ENCODE data around the gene SPOUT1.
"Not testable (repeated sequence)": the region's sequence is repeated elsewhere in the genome, so short reads cannot be mapped to it uniquely, and the experiment has no call there.

Gene SPOUT1

DNA sequence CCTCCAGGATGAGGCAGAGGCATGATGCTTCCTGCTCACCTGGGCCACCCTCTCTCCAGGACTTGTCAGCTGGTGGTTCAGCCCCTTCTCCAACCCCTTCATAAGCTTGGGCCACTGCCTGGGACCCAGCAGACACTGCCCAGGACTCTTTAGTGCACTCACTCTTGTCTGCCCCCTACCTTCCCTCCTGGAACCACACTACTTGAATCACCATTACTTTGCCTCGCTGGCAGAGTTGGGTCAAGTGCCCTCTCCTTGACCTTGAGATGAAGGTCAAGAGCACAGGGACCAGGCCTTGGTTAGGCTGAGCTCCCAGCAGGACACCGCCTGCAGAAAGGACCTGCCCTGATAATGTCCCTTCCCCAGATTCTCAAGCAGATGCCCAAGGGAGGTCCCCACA lies 19.8 kb downstream of the SPOUT1 start:
- no peak for DNase-seq

DNA sequence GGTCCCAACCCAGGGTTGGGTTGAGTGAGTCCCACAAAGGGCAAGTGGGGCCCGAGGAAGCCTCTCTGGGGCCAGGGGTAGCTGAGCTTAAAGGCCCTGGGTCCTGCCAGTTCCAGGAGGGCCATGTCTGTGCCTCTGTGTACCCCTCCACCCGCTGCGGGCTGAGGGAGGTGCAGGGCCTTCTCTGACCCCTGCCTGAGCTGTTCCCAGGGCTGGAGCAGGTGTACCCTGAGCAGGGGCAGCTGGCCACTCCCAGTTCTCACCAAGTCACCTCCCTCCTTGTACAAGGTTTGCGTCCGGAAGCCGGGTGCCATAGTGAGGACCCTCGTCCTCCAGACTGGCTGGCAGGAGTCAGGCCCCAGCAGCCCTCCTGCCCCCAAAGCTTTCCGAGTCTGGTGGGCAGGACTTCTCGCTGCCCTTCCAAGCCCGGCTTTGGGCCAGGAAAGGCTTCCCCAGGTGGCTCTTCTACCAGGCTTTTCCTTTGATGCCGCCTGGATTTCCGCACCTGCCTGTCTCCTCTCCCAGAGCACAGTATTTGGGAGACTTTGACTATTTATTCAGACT lies 20.5 kb downstream of the SPOUT1 start:
- no peak for DNase-seq

- DNase-seq = no peak
These were observed 21.1 kb downstream of the SPOUT1 start for GRCh38 chr9:128808543-128808942.

- DNase-seq = no peak
These were observed 21.8 kb downstream of the SPOUT1 start for GRCh38 chr9:128807827-128808226.

- no peak for DNase-seq
These were observed 23.9 kb downstream of the SPOUT1 start for GRCh38 chr9:128805661-128806060.

GRCh38 chr9:128802482-128802881 lies 27.1 kb downstream of the SPOUT1 start:
- no peak for DNase-seq

- no peak for DNase-seq
These were observed 29.5 kb downstream of the SPOUT1 start for GRCh38 chr9:128800061-128800460.

DNA sequence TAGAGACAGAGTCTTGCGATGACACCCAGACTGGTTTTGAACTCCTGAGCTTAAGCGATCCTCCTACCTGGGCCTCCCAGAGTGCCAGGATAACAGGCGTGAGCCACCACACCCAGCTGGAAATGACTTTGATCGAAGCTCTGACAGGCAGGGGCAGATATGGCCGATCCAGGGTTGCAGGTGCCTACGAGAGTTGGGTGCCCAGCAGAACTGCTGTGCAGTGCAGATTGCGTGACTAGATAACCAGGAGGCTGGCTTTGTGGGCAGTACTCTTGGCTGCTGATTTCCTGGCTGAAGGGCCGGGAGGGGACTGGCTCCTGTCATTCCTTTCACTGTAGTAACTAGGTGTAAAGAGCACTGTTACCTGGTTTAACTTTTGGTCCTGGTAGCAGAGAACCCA lies 30.7 kb downstream of the SPOUT1 start:
- no peak for DNase-seq

DNA sequence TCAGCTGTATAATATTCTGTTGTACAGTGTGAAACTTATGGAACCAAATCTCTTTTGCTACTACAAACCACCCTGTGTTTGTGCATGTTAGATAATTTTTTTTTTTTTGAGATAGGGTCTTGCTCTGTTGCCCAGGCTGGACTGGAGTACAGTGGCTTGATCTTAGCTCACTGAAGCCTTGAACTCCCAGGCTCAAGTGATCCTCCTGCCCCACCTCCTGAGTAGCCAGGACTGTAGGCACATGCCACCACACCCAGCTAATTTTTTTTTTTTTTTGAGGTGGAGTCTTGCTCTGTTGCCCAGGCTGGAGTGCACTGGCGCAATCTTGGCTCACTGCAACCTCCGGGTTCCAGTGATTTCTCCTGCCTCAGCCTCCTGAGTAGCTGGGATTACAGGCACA lies 34.6 kb downstream of the SPOUT1 start:
- DNase-seq = not testable (repeated sequence)

DNA sequence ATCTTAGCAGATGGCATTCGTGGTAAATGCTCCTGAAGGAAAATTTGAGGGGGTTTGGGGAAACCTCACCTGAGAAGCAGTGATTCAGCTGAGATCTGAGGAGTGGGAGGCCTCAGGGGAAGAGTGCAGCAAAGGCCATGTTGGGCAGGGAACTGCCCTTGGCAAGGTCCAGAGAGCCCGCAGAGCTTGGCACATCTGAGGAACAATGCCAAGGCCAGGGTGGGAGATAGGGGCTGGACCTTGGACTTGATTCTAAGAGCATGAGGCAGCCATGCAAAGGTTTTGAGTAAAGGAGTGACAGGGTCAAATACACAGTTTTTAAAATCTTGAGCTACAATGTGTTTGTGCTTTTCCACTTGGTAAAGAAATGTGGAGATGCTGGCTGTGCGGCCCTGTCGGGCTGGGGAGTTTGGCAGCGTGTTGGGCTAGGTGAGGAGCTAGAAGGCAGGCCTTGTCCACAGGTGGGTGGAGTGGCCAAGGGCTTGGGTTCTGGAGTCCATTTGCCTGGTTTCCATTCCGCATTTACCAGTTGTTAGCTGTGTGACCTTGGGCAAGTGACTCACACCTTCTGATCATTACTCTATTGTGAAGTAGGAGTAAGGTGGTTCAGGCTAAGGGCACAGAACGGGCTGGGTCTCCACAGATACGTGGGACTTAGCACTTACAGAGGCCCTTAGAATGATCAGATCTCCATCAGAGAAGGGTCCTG lies 36.5 kb downstream of the SPOUT1 start:
- DNase-seq = no peak

- no peak for DNase-seq
These were observed 37.5 kb downstream of the SPOUT1 start for GRCh38 chr9:128792134-128792533.

GRCh38 chr9:128790536-128790935 lies 39.1 kb downstream of the SPOUT1 start:
- DNase-seq = no peak

- DNase-seq = no peak
These were observed 41.1 kb downstream of the SPOUT1 start for GRCh38 chr9:128788445-128788844.

DNA sequence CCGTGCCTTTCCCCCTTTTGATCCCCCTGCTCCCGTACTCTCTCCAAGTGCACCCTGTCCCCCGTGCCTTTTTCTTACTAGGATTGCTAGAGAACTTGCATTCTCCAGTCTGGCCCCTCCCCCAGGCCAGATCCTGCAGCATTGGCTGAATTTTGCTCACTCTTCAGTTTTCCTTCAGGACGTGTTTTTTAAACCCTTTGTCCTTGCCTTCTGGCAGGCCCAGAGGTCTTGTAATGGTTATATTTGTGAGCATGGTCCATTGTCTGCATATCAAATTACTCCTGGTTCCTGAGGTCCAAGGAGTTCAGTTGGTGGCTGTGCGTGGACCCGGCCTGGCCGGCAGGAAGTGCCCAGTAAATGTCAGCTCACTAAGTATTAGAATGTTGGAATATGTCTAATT lies 41.9 kb downstream of the SPOUT1 start:
- no peak for DNase-seq

- DNase-seq = peak; percentile 79
These were observed 42.7 kb downstream of the SPOUT1 start, which contains the start of gene TBC1D13 for GRCh38 chr9:128786681-128787601. TBC1D13 (plus strand) TSS chr9:128787253; CDS start chr9:128787354, 101 bp downstream.

- no peak for DNase-seq
These were observed 44.2 kb downstream of the SPOUT1 start for GRCh38 chr9:128785427-128785826.

DNA sequence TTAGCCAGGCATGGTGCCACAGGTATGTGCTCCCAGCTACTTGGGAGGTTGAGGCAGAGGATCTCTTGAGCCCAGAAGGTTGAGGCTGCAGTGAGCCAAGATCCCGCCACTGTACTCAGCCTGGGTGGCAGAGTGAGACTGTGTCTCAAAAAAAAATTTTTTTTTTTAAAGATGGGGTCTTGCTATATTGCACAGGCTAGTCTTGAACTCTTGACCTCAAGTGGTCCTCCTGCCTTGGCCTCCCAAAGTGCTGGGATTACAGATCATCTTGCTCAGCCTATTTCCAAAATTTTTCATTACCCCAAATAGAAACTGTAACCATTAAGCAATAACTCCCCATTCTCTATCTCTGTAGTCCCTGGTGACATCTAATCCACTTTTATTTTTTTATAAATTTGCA lies 46.9 kb downstream of the SPOUT1 start:
- DNase-seq = no peak

DNA sequence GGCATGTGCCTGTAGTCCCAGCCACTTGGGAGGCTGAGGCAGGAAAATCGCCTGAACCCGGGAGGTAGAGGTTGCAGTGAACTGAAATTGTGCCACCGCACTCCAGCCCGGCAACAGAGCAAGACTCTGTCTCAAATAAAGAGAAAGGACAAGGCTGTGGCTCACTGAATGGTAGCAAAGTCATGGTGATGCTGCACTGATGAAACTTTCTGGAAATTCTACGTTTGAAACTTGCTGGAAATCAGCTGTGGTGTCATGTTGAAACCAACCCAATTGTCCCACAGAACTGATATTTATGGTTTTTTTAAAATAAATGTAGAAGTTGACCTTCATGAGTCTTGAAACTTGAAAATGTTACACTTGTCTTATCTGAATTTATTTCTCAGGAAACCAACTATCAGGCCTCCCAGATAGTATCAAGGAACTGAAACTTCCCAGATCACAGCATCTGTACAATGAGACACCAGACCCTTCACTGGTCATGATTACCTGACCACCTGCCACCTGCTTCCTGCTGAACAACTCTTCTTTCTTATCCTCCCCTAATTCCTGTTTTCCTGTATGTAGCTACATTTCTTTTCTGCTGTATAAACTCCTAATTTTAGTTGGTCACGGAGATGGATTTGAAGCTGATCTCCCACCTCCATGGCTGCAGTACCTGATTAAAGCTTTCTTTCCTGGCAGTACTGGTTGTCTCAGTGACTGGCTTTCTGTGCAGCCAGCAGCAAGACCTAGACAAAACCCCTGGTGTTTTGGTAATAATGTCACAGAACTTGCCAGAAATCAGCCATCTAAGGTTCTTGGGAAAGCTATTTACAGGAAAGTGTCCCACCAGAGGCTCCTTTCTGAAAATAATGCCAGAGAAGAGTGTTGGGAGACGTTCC lies 48.2 kb downstream of the SPOUT1 start:
- no peak for DNase-seq

- DNase-seq = not testable (repeated sequence)
These were observed 49.5 kb downstream of the SPOUT1 start for GRCh38 chr9:128780093-128780492.

DNA sequence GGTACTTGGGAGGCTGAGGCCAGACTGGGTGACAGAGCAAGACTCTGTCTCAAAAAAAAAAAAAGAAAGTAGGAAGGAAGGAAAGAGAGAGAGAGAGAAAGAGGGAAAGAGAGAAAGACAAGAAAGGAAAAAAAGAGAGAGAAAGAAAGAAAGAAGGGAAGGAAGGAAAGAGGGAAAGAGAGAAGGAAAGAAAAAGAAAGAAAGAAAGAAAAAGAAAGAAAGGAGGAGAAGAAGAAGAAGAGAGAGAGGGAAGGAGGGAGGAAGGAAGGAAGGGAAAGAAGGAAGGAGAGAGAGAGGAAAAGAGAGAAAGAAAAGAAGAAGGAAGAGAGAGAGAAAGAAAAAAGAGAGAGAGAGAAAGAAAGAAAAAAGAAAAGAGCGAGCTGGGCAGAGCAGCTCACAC lies 54.8 kb downstream of the SPOUT1 start:
- DNase-seq = no peak

GRCh38 chr9:128773049-128773448 lies 56.5 kb downstream of the SPOUT1 start:
- DNase-seq = no peak

- DNase-seq = peak; percentile 72
These were observed 57.7 kb downstream of the SPOUT1 start, which contains the start of gene ZER1 for GRCh38 chr9:128771745-128772519. ZER1 (minus strand) TSS chr9:128771927; CDS start chr9:128755565, 16,362 bp downstream.

Measured in NCI-H1048 (cell line).